ENCODE results near the gene HOXB3. TPM values are rescaled to one million over a fixed set of nuclear protein-coding genes. Genes with fewer than 3 reads are reported as not detected.

Gene HOXB3
- polyA plus RNA-seq, 1 donor (not counting 4 experiments of a cell fraction or from before 2014, with no cell fraction given) = 1.1 TPM

DNA sequence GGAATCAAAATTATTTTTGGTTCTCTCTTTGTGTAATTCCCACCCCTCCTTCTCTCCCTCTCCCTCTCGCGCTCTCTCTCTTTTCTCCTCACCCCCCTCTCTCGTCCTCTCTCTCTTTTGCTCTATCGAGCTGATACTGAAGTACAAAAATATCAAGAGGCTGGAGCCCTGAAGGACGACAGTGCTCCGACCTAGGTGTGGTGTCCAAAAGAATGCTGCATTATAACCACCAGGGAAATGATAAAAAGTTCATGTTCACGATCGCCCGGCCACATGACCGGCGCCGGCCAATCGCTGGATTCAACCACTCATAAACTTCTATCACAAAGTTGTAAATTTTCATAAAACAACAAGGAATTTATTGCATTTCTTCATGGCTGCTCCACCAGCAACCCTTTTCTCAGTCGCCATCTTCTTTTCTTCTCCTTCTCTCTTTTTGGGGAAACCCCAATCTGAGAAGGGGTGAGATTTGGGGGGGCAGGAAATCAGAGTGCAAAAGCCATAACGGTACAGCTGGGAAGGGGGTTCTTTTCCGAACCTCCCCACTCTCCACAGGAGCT, 14.8 kb upstream of the HOXB3 start, which contains the start of gene HOXB6:
HOXB6 (minus strand) TSS at position 217 of the 560 bp plus-strand sequence. CDS start 6,836 bp downstream, outside the sequence.
- peak within 1 kb of the TSS; percentile 25 for H2AFZ ChIP-seq (ENCODE audit: control insufficient read depth, low read length)
- H3K9me1 ChIP-seq (ENCODE audit: control insufficient read depth, extremely low read depth, insufficient read depth, low read length) = no peaks in the 10 kb centered on the region
- H3K4me1 ChIP-seq (ENCODE audit: control insufficient read depth, extremely low read depth, insufficient read depth, low read length) = peaks cover 7% of the 10 kb centered on the region
- peak within 1 kb of the TSS; percentile 16 to 56 (median 35) for H3K4me3 ChIP-seq (ENCODE audit: control insufficient read depth in 2 of 3, extremely low read depth in 1 of 3, insufficient read depth in 2 of 3, low read depth in 1 of 3, low read length in 3 of 3)
- H3K4me2 ChIP-seq (ENCODE audit: control insufficient read depth, extremely low read depth, insufficient read depth, low read depth, low read length) = peak within 1 kb of the TSS; percentile 50
- dilution Hi-C loops (cut with MboI; ENCODE audit: extremely low pct_ligation_motif_present, low sequenced_read_pairs) = no loop called here
- H3K9ac ChIP-seq (ENCODE audit: control insufficient read depth, extremely low read depth, insufficient read depth, low read length) = no peak within 1 kb of the TSS
- H3K9me3 ChIP-seq (ENCODE audit: control insufficient read depth, low read depth, low read length) = no peaks in the 10 kb centered on the region
- FAIRE-seq (no peak), DNase-seq (ENCODE audit: low read depth, low spot score) (no peak)
- no peaks in the 10 kb centered on the region for H4K20me1 ChIP-seq (ENCODE audit: control insufficient read depth, extremely low read depth, insufficient read depth, low read length)
- H3K36me3 ChIP-seq (ENCODE audit: control insufficient read depth in 2 of 2, extremely low read depth in 1 of 2, insufficient read depth in 2 of 2, low read length in 2 of 2) = no peaks in the 10 kb centered on the region
- TF ChIP-seq, protein P1, sequence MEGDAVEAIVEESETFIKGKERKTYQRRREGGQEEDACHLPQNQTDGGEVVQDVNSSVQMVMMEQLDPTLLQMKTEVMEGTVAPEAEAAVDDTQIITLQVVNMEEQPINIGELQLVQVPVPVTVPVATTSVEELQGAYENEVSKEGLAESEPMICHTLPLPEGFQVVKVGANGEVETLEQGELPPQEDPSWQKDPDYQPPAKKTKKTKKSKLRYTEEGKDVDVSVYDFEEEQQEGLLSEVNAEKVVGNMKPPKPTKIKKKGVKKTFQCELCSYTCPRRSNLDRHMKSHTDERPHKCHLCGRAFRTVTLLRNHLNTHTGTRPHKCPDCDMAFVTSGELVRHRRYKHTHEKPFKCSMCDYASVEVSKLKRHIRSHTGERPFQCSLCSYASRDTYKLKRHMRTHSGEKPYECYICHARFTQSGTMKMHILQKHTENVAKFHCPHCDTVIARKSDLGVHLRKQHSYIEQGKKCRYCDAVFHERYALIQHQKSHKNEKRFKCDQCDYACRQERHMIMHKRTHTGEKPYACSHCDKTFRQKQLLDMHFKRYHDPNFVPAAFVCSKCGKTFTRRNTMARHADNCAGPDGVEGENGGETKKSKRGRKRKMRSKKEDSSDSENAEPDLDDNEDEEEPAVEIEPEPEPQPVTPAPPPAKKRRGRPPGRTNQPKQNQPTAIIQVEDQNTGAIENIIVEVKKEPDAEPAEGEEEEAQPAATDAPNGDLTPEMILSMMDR (optimal IDR thresholded peaks at IDR 0.05 in 1 of 3, IDR thresholded peaks at IDR 0.05 in 1 of 3, conservative IDR thresholded peaks at IDR 0.05 in 1 of 3; ENCODE audit: extremely low read depth in 1 of 3, insufficient read depth in 2 of 3, low read length in 3 of 3) = no peak
- TF ChIP-seq EZH2 (IDR thresholded peaks at IDR 0.05; ENCODE audit: low read length) = peak; percentile 13
- no peak within 1 kb of the TSS for H3K27ac ChIP-seq (ENCODE audit: control insufficient read depth, insufficient read depth, low read length)
- no peaks in the 10 kb centered on the region for H3K79me2 ChIP-seq (ENCODE audit: control insufficient read depth, insufficient read depth, low read length)
- peaks cover 97% of the 10 kb centered on the region for H3K27me3 ChIP-seq (ENCODE audit: control insufficient read depth, extremely low read depth, insufficient read depth, low read length)

DNA sequence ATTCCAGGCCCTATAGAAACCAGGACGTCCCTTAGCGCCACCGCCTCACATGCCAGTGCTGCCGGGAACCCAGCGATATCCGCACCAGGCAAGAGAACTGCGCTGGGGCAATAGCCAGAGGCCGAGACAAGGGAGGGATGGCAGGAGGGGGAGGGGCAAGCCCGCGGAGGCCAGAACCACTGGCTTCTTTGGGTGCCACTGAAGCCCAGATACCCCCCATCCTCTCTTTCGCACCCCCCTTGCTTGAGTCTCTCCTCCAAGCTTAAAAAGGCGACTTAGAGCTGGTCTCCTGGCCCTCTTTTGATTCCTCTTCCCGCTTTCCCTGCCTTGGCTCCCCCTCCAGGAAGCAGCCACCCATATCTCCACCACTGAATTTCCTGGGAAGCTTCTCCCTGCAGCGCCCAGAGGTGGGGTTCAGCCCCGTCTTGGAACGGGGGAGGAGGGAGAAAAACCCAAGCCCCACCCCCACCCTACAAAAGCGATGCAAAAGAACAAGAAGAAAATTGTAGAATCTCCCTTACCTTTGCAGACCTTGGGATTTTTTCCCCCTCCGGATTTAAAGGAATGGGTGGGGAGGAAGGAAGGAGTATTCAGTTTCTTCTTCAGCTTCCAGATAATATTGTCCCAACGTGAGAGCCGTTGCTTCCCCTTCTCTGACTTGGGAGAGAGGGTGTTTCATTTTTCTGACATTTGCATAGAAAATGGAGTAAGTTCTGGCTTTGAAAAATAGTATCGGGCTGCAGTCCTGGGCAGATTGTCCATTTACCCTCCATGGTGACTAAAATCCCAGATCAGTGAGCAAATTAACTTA, 14.1 kb upstream of the HOXB3 start:
- no peak overlapping the region for H3K9ac ChIP-seq (ENCODE audit: control insufficient read depth, extremely low read depth, insufficient read depth, low read length)
- H3K4me1 ChIP-seq (ENCODE audit: control insufficient read depth, extremely low read depth, insufficient read depth, low read length) = peaks cover 7% of the 10 kb centered on the region
- H3K79me2 ChIP-seq (ENCODE audit: control insufficient read depth, insufficient read depth, low read length) = no peaks in the 10 kb centered on the region
- H2AFZ ChIP-seq (ENCODE audit: control insufficient read depth, low read length) = peak overlapping the region; percentile 25
- TF ChIP-seq, protein P1 (optimal IDR thresholded peaks at IDR 0.05 in 1 of 3, IDR thresholded peaks at IDR 0.05 in 1 of 3, conservative IDR thresholded peaks at IDR 0.05 in 1 of 3; ENCODE audit: extremely low read depth in 1 of 3, insufficient read depth in 2 of 3, low read length in 3 of 3) = no peak
- TF ChIP-seq EZH2 (IDR thresholded peaks at IDR 0.05; ENCODE audit: low read length) = peak; percentile 53
- dilution Hi-C loops (cut with MboI; ENCODE audit: extremely low pct_ligation_motif_present, low sequenced_read_pairs) = no loop called here
- H3K36me3 ChIP-seq (ENCODE audit: control insufficient read depth in 2 of 2, extremely low read depth in 1 of 2, insufficient read depth in 2 of 2, low read length in 2 of 2) = no peaks in the 10 kb centered on the region
- no peaks in the 10 kb centered on the region for H4K20me1 ChIP-seq (ENCODE audit: control insufficient read depth, extremely low read depth, insufficient read depth, low read length)
- peaks cover 97% of the 10 kb centered on the region for H3K27me3 ChIP-seq (ENCODE audit: control insufficient read depth, extremely low read depth, insufficient read depth, low read length)
- H3K4me2 ChIP-seq (ENCODE audit: control insufficient read depth, extremely low read depth, insufficient read depth, low read depth, low read length) = peak overlapping the region; percentile 50
- H3K9me3 ChIP-seq (ENCODE audit: control insufficient read depth, low read depth, low read length) = no peaks in the 10 kb centered on the region
- H3K27ac ChIP-seq (ENCODE audit: control insufficient read depth, insufficient read depth, low read length) = no peak overlapping the region
- FAIRE-seq (no peak), DNase-seq (ENCODE audit: low read depth, low spot score) (no peak)
- H3K9me1 ChIP-seq (ENCODE audit: control insufficient read depth, extremely low read depth, insufficient read depth, low read length) = no peaks in the 10 kb centered on the region
- peak overlapping the region in 2 of 3 experiments; percentile 35 to 56 for H3K4me3 ChIP-seq (ENCODE audit: control insufficient read depth in 2 of 3, extremely low read depth in 1 of 3, insufficient read depth in 2 of 3, low read depth in 1 of 3, low read length in 3 of 3)
